Measurements from ENCODE around the gene HERC4. TPM values are rescaled to one million over a fixed set of nuclear protein-coding genes. Genes with fewer than 3 reads are reported as not detected.

Gene HERC4
- total RNA-seq, 1 experiment from 2014 or later: 41.3 TPM

GRCh38 chr10:67965456-67965855, 109.6 kb downstream of the HERC4 start:
- DNase-seq (ENCODE audit: low read depth): no peak

GRCh38 chr10:67959839-67960476, 115.1 kb downstream of the HERC4 start:
- no peak for DNase-seq (ENCODE audit: low read depth)

GRCh38 chr10:67955614-67956013, 119.5 kb downstream of the HERC4 start:
- no peak for DNase-seq (ENCODE audit: low read depth)

- no peak for DNase-seq (ENCODE audit: low read depth)
These were observed 131.2 kb downstream of the HERC4 start for GRCh38 chr10:67943917-67944316.

- DNase-seq (ENCODE audit: low read depth): no peak
These were observed 138.7 kb downstream of the HERC4 start for GRCh38 chr10:67936416-67936815.

GRCh38 chr10:67935223-67935622, 139.9 kb downstream of the HERC4 start:
- no peak for DNase-seq (ENCODE audit: low read depth)

GRCh38 chr10:67934336-67934735, 140.7 kb downstream of the HERC4 start:
- DNase-seq (ENCODE audit: low read depth): no peak

GRCh38 chr10:67933199-67933598, 141.9 kb downstream of the HERC4 start:
- DNase-seq (ENCODE audit: low read depth): no peak

- DNase-seq (ENCODE audit: low read depth): no peak
These were observed 148.1 kb downstream of the HERC4 start for GRCh38 chr10:67926951-67927350.

GRCh38 chr10:67925449-67926005, 149.6 kb downstream of the HERC4 start:
- peak; percentile 20 for DNase-seq (ENCODE audit: low read depth)

- no peak for DNase-seq (ENCODE audit: low read depth)
These were observed 150.9 kb downstream of the HERC4 start for GRCh38 chr10:67924136-67924535.

GRCh38 chr10:67923551-67923950, 151.5 kb downstream of the HERC4 start:
- peak; percentile 54 for DNase-seq (ENCODE audit: low read depth)

GRCh38 chr10:67921065-67921464, 154.0 kb downstream of the HERC4 start:
- no peak for DNase-seq (ENCODE audit: low read depth)

- DNase-seq (ENCODE audit: low read depth): no peak
These were observed 157.4 kb downstream of the HERC4 start for GRCh38 chr10:67917679-67918078.

GRCh38 chr10:67917169-67917568, 157.9 kb downstream of the HERC4 start:
- no peak for DNase-seq (ENCODE audit: low read depth)

GRCh38 chr10:67914777-67915340, 160.2 kb downstream of the HERC4 start:
- no peak for DNase-seq (ENCODE audit: low read depth)

- no peak for DNase-seq (ENCODE audit: low read depth)
These were observed 162.6 kb downstream of the HERC4 start for GRCh38 chr10:67912331-67912946.

- peak; percentile 30 for DNase-seq (ENCODE audit: low read depth)
These were observed 171.5 kb downstream of the HERC4 start for GRCh38 chr10:67903581-67903980.

GRCh38 chr10:67893637-67894036, 181.4 kb downstream of the HERC4 start:
- no peak for DNase-seq (ENCODE audit: low read depth)

GRCh38 chr10:67884842-67885670, 190.0 kb downstream of the HERC4 start:
- DNase-seq (ENCODE audit: low read depth): peak; percentile 78

GRCh38 chr10:67884313-67884841, 190.7 kb downstream of the HERC4 start, which contains the start of gene SIRT1:
TSS of gene SIRT1 (plus strand) at chr10:67884656. CDS start at chr10:67884722, 66 bp downstream.
- peak; percentile 92 for DNase-seq (ENCODE audit: low read depth)

Measured in RPMI7951 (cell line).